Endodermal cell (in vitro differentiated cells): Measurements from ENCODE around the gene PCA3. TPM values are rescaled to one million over a fixed set of nuclear protein-coding genes. Genes with fewer than 3 reads are reported as not detected.

Experiments used
- DNase-seq: peaks from one replicate; pipeline ENCODE4 v3.0.0-alpha.2; 2017
- H3K27ac ChIP-seq: 2 replicates; pipeline ENCODE4 v1.5.1; 2013; ENCODE audit warnings: mild to moderate bottlenecking, low read depth, low read length, moderate library complexity
- H3K27me3 ChIP-seq: 2 replicates; pipeline ENCODE4 v1.6.1; 2013; ENCODE audit warnings: mild to moderate bottlenecking, low read length, moderate library complexity; ENCODE audit not compliant: insufficient read depth, control insufficient read depth, poor library complexity, severe bottlenecking
- H3K36me3 ChIP-seq: 2 replicates; pipeline ENCODE4 v1.7.0; 2013; ENCODE audit warnings: mild to moderate bottlenecking, low read length, moderate library complexity; ENCODE audit not compliant: control insufficient read depth, insufficient read depth
- H3K4me1 ChIP-seq: one replicate; pipeline ENCODE4 v1.7.0; 2013; ENCODE audit warnings: low read length; ENCODE audit not compliant: control insufficient read depth, insufficient read depth
- H3K4me3 ChIP-seq: 2 replicates; pipeline ENCODE4 v1.5.1; 2013; ENCODE audit warnings: mild to moderate bottlenecking, low read length, moderate library complexity
- H3K9ac ChIP-seq: 2 replicates; pipeline ENCODE4 v1.6.1; 2013; ENCODE audit warnings: mild to moderate bottlenecking, low read length, moderate library complexity; ENCODE audit not compliant: poor library complexity, severe bottlenecking; ENCODE audit errors: extremely low read depth
- H3K9me3 ChIP-seq: 2 replicates; pipeline ENCODE4 v1.6.1; 2013; ENCODE audit warnings: mild to moderate bottlenecking, low read length, moderate library complexity; ENCODE audit not compliant: control insufficient read depth
- H3K27ac Mint-ChIP-seq: 2 replicates; pipeline ENCODE4 v1.8.0; 2020; ENCODE audit warnings: mixed read lengths
- H3K27me3 Mint-ChIP-seq: 2 replicates; pipeline ENCODE4 v1.8.0; 2021; ENCODE audit warnings: mild to moderate bottlenecking, mixed read lengths; ENCODE audit not compliant: insufficient read depth
- H3K36me3 Mint-ChIP-seq: 2 replicates; pipeline ENCODE4 v1.8.0; 2020; ENCODE audit warnings: low read depth, mixed read lengths
- H3K4me1 Mint-ChIP-seq: 2 replicates; pipeline ENCODE4 v1.8.0; 2020; ENCODE audit warnings: mixed read lengths
- H3K4me3 Mint-ChIP-seq: 2 replicates; pipeline ENCODE4 v1.8.0; 2020; ENCODE audit warnings: mild to moderate bottlenecking, moderate library complexity, mixed read lengths
- H3K9me3 Mint-ChIP-seq: 2 replicates; pipeline ENCODE4 v1.8.0; 2020; ENCODE audit warnings: mild to moderate bottlenecking, mixed read lengths
- CTCF ChIP-seq: fragments of 200-600 bp; sonication (generic); conservative IDR thresholded peaks from 2 replicates; pipeline ENCODE4 v1.5.0; 2021; ENCODE audit warnings: antibody characterized with exemption, mild to moderate bottlenecking
- WGBS, 2 experiments: methylation state at CpG; one replicate each; pipeline versions ENCODE4 v1.1.5 to v1.1.7; 2013; ENCODE audit warnings: missing lambda C conversion rate in 2 of 2, mixed read lengths in 1 of 2; ENCODE audit not compliant: insufficient coverage in 1 of 2, insufficient read length in 1 of 2; 5-methylcytosine and 5-hydroxymethylcytosine counted together
- total RNA-seq, 2 donors: library from RNA; stranded (reverse); fragmentation: NEBNext Ultra II Directional in 1 of 2; extraction: Animal tissue kit (Norgen Biotek cat#: 25700) in 1 of 2; gene quantifications; 2 replicates in 1 of 2; 3 replicates in 1 of 2; pipeline ENCODE4 v1.2.1, GENCODE V29; 2021

Gene PCA3
- total RNA-seq, 2 donors from 2014 or later: not detected

DNA sequence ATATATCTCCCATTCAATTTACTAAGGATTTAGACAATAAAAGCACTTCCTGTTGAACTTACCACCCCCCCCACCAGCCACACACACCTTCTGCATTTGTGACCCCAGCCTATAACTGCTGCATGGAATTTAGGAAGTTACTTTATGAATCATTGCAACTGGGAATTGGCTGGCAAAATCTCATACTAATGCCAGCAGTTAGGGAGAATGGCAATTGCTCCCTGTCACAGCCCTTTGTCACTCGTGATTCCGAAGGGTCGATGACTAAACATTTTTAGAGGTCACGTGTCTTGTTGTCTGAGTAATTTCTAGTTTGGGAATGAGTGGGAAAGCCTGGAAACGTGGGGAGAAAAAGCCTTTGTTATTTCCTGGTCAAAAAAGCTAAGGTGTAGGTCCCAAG lies 46.6 kb upstream of the PCA3 start:
- DNase-seq: no peak
- Histone ChIP-seq H3K4me1 (no peaks in the 10 kb centered on the region), H3K36me3 (no peaks in the 10 kb centered on the region), H3K27ac (no peak overlapping the region), H3K9ac (no peak overlapping the region), H3K4me3 (no peak overlapping the region), H3K9me3 (no peaks in the 10 kb centered on the region), H3K27me3 (no peaks in the 10 kb centered on the region)
- no peak overlapping the region for H3K4me3 Mint-ChIP-seq
- peaks cover 4% of the 10 kb centered on the region for H3K4me1 Mint-ChIP-seq
- no peaks in the 10 kb centered on the region for H3K9me3 Mint-ChIP-seq
- 88 to 89% methylated on average over 3 to 5 of the region's 5 CpGs for WGBS, 2 experiments
- H3K36me3 Mint-ChIP-seq: no peaks in the 10 kb centered on the region
- no peaks in the 10 kb centered on the region for H3K27me3 Mint-ChIP-seq
- H3K27ac Mint-ChIP-seq: no peak overlapping the region
- TF ChIP-seq CTCF: no peak

DNA sequence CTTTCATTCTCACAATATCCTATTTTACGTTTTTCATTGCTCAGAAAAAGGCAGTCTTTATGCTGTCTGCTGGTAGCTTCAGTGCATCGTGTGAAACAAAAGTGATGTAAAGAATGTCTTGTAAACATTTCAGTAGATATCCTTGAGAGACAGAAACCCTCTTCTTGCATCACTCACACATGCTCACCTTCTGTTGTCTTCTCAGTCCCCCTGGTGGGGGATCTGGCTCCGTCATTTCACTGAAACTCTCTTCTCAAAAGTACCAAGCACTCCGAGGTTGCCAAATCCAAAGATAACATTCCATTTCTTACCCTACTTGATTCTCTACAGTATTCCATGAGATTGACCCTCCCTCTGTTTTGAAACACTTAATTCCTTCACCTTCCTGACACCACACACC lies 46.1 kb upstream of the PCA3 start:
- peaks cover 4% of the 10 kb centered on the region for H3K4me1 Mint-ChIP-seq
- H3K9me3 Mint-ChIP-seq: no peaks in the 10 kb centered on the region
- H3K4me3 Mint-ChIP-seq: no peak overlapping the region
- Histone ChIP-seq H3K36me3 (no peaks in the 10 kb centered on the region), H3K4me3 (no peak overlapping the region), H3K27ac (no peak overlapping the region), H3K27me3 (no peaks in the 10 kb centered on the region), H3K4me1 (no peaks in the 10 kb centered on the region), H3K9me3 (no peaks in the 10 kb centered on the region), H3K9ac (no peak overlapping the region)
- peak; percentile 71 for DNase-seq
- TF ChIP-seq CTCF: peak; percentile 77
- no peaks in the 10 kb centered on the region for H3K27me3 Mint-ChIP-seq
- WGBS, 2 experiments: 74 to 91% methylated on average over 2 to 4 of the region's 4 CpGs
- no peak overlapping the region for H3K27ac Mint-ChIP-seq
- no peaks in the 10 kb centered on the region for H3K36me3 Mint-ChIP-seq

DNA sequence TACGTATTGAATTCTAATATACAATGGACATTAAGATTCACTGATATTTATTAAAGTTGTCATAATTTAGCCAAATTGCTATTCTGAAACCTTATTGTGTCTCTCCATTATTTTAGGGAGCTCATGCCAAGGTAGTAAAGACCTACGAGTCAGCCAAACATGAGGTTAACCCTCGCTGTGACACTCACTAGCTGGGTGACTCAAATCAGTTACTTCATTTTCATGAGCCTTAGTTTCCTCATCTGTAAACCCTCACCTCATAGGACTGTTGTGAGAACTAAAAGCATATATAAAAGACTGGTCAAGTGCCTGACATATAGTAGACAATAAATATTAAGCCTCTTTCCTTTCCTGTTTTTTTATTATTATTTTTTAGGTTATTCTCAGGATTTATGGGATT lies 44.0 kb upstream of the PCA3 start:
- H3K9me3 Mint-ChIP-seq: no peaks in the 10 kb centered on the region
- WGBS, 2 experiments: 89 to 100% methylated on average over 2 to 3 of the region's 3 CpGs

More for the DNA sequence above, 44.0 kb upstream of the PCA3 start:
- Mint-ChIP-seq H3K27ac (no peak overlapping the region), H3K4me3 (no peak overlapping the region), H3K36me3 (no peaks in the 10 kb centered on the region), H3K4me1 (peaks cover 4% of the 10 kb centered on the region), H3K27me3 (no peaks in the 10 kb centered on the region)
- H3K9me3 ChIP-seq: no peaks in the 10 kb centered on the region
- H3K27me3 ChIP-seq: no peaks in the 10 kb centered on the region
- no peaks in the 10 kb centered on the region for H3K4me1 ChIP-seq
- H3K4me3 ChIP-seq: no peak overlapping the region
- H3K36me3 ChIP-seq: no peaks in the 10 kb centered on the region
- H3K27ac ChIP-seq: no peak overlapping the region
- DNase-seq: no peak
- TF ChIP-seq CTCF: no peak
- H3K9ac ChIP-seq: no peak overlapping the region
